GM19324 (cell line): ENCODE results near the gene KIF9.
"Not testable (repeated sequence)": the region's sequence is repeated elsewhere in the genome, so short reads cannot be mapped to it uniquely, and the experiment has no call there.

Experiments used
- ATAC-seq: cut with Tn5 transposase; IDR thresholded peaks from one replicate; pipeline ENCODE4 v1.9.1; 2021; ENCODE audit warnings: mild to moderate bottlenecking, moderate library complexity; ENCODE audit not compliant: unreplicated experiment, low FRiP score

Gene KIF9

DNA sequence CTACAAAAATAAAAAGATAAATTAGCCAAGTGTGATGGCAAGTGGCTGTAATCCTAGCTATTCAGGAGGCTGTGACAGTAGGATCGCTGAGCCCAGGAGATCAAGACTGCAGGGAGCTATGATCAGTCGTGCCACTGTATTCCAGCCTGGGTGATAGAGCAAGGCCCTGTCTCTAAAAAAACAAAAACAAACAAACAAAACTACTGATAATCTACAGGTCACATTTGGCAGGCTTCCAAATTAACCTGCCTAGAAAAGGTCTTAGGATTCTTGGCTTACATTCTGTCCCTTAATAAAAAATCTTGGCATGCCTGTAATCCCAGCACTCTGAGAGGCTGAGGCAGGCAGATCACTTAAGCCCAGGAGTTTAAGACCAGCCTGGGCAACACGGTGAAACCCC is 85.3 kb downstream of the KIF9 start:
- ATAC-seq: no peak

GRCh38 chr3:47194994-47195393 is 87.6 kb downstream of the KIF9 start:
- no peak for ATAC-seq

GRCh38 chr3:47193871-47194859 is 88.4 kb downstream of the KIF9 start:
- no peak for ATAC-seq

DNA sequence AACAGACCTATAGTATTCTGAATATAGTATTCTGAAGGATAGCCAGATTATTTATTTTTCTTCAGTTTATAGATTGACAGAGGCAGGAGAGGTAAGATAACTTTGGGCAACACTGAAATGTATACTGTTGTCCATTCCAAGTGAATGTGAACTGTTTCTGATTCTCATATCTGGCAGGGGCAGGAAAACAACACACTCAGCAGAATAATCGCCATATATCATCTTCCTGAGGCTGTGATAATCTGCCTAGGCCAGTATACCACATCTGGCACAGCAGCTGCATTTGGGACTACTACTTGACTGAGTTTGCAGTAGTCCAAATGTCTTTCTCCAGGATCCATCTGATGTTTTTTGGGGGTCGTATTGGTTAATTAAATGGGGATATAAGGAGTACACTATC is 96.3 kb downstream of the KIF9 start:
- no peak for ATAC-seq

GRCh38 chr3:47181685-47182084 is 100.9 kb downstream of the KIF9 start:
- not testable (repeated sequence) for ATAC-seq

- ATAC-seq: not testable (repeated sequence)
Observed at GRCh38 chr3:47180011-47180410, 102.6 kb downstream of the KIF9 start.
